OCI-LY1 (cell line): ENCODE data around the gene LRRIQ3.

Source experiments
- H2AFZ ChIP-seq: fragments of 200-600 bp; sonication (generic), shearing (Covaris generic); 2 replicates; pipeline ENCODE4 v1.6.0; 2014; ENCODE audit warnings: antibody characterized with exemption, mild to moderate bottlenecking, low read length
- H3F3A ChIP-seq: fragments of 200-600 bp; sonication (generic), shearing (Covaris generic); 2 replicates; pipeline ENCODE4 v1.6.0; 2014; ENCODE audit warnings: mild to moderate bottlenecking, antibody characterized with exemption, low read length, moderate library complexity; ENCODE audit not compliant: insufficient read depth
- H3K27ac ChIP-seq: fragments of 200-600 bp; sonication (generic); 2 replicates; pipeline ENCODE4 v1.5.1; 2014; ENCODE audit warnings: low read length, mixed run types, mild to moderate bottlenecking, low read depth; ENCODE audit not compliant: poor library complexity, severe bottlenecking
- H3K27me3 ChIP-seq: fragments of 200-600 bp; sonication (generic); 2 replicates; pipeline ENCODE4 v1.6.0; 2014; ENCODE audit warnings: antibody characterized with exemption, mild to moderate bottlenecking, low read length, moderate library complexity; ENCODE audit not compliant: insufficient read depth
- H3K36me3 ChIP-seq: fragments of 200-600 bp; sonication (generic); 2 replicates; pipeline ENCODE4 v1.6.1; 2014; ENCODE audit warnings: mild to moderate bottlenecking, antibody characterized with exemption, low read length, moderate library complexity, mixed read lengths; ENCODE audit not compliant: insufficient read depth
- H3K4me1 ChIP-seq: fragments of 200-600 bp; sonication (generic); 2 replicates; pipeline ENCODE4 v1.5.1; 2014; ENCODE audit warnings: mild to moderate bottlenecking, low read length, moderate library complexity; ENCODE audit not compliant: insufficient read depth, severe bottlenecking
- H3K4me2 ChIP-seq: fragments of 200-600 bp; sonication (generic), shearing (Covaris generic); 2 replicates; pipeline ENCODE4 v1.6.1; 2014; ENCODE audit warnings: low read length
- H3K4me3 ChIP-seq: fragments of 200-600 bp; sonication (generic); 2 replicates; pipeline ENCODE4 v1.5.1; 2014; ENCODE audit warnings: low read length, low read depth, mild to moderate bottlenecking, mixed read lengths; ENCODE audit not compliant: poor library complexity, severe bottlenecking
- H3K79me2 ChIP-seq: fragments of 200-600 bp; shearing (Covaris generic); 2 replicates; pipeline ENCODE4 v1.6.1; 2016; ENCODE audit warnings: mixed run types, low read length, mixed read lengths; ENCODE audit not compliant: insufficient read depth
- H3K9ac ChIP-seq: fragments of 200-600 bp; sonication (generic), shearing (Covaris generic); 2 replicates; pipeline ENCODE4 v1.6.1; 2014; ENCODE audit warnings: mild to moderate bottlenecking, low read length, mixed read lengths
- H3K9me2 ChIP-seq: fragments of 200-600 bp; sonication (generic), shearing (Covaris generic); 2 replicates; pipeline ENCODE4 v1.6.1; 2014; ENCODE audit warnings: low read depth, mild to moderate bottlenecking, low read length, mixed read lengths
- H3K9me3 ChIP-seq: fragments of 200-600 bp; shearing (Covaris generic); 2 replicates; pipeline ENCODE4 v1.6.1; 2014; ENCODE audit warnings: low read length, mixed read lengths
- H4K20me1 ChIP-seq: fragments of 200-600 bp; sonication (generic), shearing (Covaris generic); 2 replicates; pipeline ENCODE4 v1.6.0; 2016; ENCODE audit warnings: mild to moderate bottlenecking, low read length; ENCODE audit not compliant: insufficient read depth
- CTCF ChIP-seq: fragments of 200-600 bp; sonication (generic), shearing (Covaris generic); IDR thresholded peaks from 2 replicates; pipeline ENCODE4 v1.5.1; 2017; ENCODE audit warnings: mild to moderate bottlenecking, antibody characterized with exemption, low read length, moderate library complexity, mixed read lengths
- EZH2 ChIP-seq: fragments of 200-600 bp; sonication (generic), shearing (Covaris generic); IDR thresholded peaks from 2 replicates; pipeline ENCODE4 v1.8.0; 2017; ENCODE audit warnings: borderline replicate concordance, mixed run types, mild to moderate bottlenecking, antibody characterized with exemption, low read length, moderate library complexity, mixed read lengths

LRRIQ3 gene

GRCh38 chr1:74010206-74010605 is 187.8 kb downstream of the LRRIQ3 start:
- Histone ChIP-seq H2AFZ (no peak overlapping the region), H3F3A (no peaks in the 10 kb centered on the region), H3K27ac (no peak overlapping the region), H3K36me3 (no peaks in the 10 kb centered on the region), H3K9me3 (no peaks in the 10 kb centered on the region), H3K9me2 (no peaks in the 10 kb centered on the region), H3K27me3 (no peaks in the 10 kb centered on the region), H3K79me2 (no peaks in the 10 kb centered on the region), H4K20me1 (no peaks in the 10 kb centered on the region), H3K4me1 (no peaks in the 10 kb centered on the region), H3K4me2 (no peak overlapping the region), H3K4me3 (no peak overlapping the region), H3K9ac (no peak overlapping the region)
- no peak for TF ChIP-seq CTCF
- no peak for TF ChIP-seq EZH2

DNA sequence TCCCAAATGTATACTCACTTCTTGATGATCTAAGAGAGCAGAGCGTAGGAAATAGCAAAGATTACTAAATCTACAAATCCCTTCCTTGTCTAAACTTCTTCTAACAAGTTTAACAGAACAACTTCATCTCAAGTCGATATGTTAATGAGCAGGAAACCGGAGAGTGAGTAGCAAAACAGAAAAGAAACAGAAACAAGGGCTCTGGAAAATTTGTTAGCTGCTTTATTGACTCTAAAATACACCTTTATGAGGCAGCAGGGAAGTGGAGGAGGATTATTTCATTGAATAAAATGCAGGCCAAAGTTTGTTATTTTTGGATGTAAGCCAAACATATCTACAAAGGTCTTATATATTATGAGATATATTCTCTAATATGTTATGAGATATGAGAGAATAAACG is 192.4 kb downstream of the LRRIQ3 start:
- Histone ChIP-seq H4K20me1 (no peaks in the 10 kb centered on the region), H3F3A (no peaks in the 10 kb centered on the region), H3K9ac (no peak overlapping the region), H3K36me3 (no peaks in the 10 kb centered on the region), H3K9me3 (no peaks in the 10 kb centered on the region), H3K4me1 (no peaks in the 10 kb centered on the region), H3K9me2 (no peaks in the 10 kb centered on the region), H2AFZ (no peak overlapping the region), H3K27ac (no peak overlapping the region), H3K79me2 (no peaks in the 10 kb centered on the region), H3K4me3 (no peak overlapping the region), H3K4me2 (no peak overlapping the region), H3K27me3 (no peaks in the 10 kb centered on the region)
- no peak for TF ChIP-seq EZH2
- no peak for TF ChIP-seq CTCF

DNA sequence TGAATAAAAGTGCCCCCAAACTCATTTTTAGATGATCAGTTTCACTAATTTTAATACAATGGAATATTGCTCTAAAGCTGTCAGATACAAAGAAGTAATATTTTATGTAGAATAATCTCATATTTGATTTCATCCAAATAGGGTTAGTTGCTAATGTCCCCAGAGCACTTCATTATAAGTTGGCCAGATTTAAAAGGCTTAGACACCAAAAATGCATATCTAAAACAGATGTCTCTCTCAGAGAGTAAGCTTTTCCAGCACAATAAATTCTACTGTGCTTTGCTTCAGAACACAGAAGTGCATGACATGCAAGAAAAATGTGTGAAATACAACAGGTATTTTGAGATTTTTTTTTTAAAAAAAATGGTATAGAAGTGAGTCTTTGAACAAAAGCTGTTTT is 194.2 kb downstream of the LRRIQ3 start:
- H3K27me3 ChIP-seq, result no peaks in the 10 kb centered on the region
- no peaks in the 10 kb centered on the region for H3K4me1 ChIP-seq

More for the DNA sequence above, 194.2 kb downstream of the LRRIQ3 start:
- H3K4me2 ChIP-seq, result no peak overlapping the region
- no peak overlapping the region for H3K9ac ChIP-seq
- H3K9me3 ChIP-seq, result no peaks in the 10 kb centered on the region
- no peaks in the 10 kb centered on the region for H3K79me2 ChIP-seq
- no peaks in the 10 kb centered on the region for H3K9me2 ChIP-seq
- TF ChIP-seq CTCF, result no peak
- TF ChIP-seq EZH2, result no peak
- no peaks in the 10 kb centered on the region for H3K36me3 ChIP-seq
- H3K4me3 ChIP-seq, result no peak overlapping the region
- no peaks in the 10 kb centered on the region for H4K20me1 ChIP-seq
- no peaks in the 10 kb centered on the region for H3F3A ChIP-seq
- no peak overlapping the region for H3K27ac ChIP-seq
- H2AFZ ChIP-seq, result no peak overlapping the region
